Measurements from ENCODE around the gene RAB12. TPM values are rescaled to one million over a fixed set of nuclear protein-coding genes. Genes with fewer than 3 reads are reported as not detected.

The RAB12 gene, protein sequence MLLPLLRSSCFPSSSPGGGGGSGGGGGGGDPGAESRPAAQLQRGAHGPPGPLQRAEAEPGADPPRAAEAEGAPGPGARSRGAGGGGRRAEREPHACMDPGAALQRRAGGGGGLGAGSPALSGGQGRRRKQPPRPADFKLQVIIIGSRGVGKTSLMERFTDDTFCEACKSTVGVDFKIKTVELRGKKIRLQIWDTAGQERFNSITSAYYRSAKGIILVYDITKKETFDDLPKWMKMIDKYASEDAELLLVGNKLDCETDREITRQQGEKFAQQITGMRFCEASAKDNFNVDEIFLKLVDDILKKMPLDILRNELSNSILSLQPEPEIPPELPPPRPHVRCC
- 43.2 and 49.1 TPM in 2 replicates for total RNA-seq

DNA sequence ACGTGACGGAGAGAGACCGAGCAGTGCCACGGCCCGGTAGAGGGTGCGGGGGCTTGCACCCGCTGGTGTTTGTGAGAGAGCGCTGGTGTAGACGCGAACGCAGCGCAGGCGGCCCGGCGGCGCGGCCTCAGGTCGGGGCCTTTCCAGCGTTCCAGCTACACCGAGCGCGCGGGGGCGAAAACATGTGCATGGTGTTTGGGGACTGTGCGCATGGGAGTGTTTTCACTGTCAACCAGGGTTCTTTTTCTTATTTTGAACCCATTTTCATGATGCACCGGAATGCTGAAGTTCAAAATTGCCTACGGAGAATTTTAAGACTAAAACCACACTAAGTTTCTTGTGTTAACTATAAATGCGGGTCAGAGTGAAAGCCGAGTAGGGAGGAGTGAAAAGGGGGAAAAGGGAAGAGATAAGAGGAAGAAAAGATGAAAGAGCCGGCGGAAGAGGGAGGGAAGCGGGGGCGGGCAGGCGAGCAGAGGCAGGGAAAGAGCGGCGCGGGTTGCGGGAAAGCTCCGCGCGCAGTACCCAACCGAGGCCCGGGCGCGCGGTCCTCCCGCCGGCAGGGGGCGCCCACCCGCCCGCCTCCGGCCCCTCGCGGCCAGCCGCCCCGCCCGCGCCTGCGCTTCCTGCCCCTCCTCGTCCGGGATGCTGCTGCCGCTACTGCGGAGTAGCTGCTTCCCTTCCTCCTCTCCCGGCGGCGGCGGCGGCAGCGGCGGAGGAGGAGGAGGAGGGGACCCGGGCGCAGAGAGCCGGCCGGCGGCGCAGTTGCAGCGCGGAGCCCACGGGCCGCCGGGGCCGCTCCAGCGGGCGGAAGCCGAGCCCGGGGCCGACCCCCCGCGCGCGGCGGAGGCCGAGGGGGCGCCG is at the start of gene RAB12:
TSS of gene RAB12 (plus strand) at position 643 of the 864 bp plus-strand sequence. CDS start at position 646, 3 bp downstream.

Other genes with a start within 250 kb of the RAB12 start
- gene MTCL1, start 96.1 kb downstream of the RAB12 start, total RNA-seq, result 12.5 and 18.2 TPM in 2 replicates